Stimulated activated CD8-positive, alpha-beta memory T cell treated with anti-CD3 and anti-CD28 coated beads, Interleukin-2, amount 100 ng/mL, for 1 hour (primary cell): ENCODE results near the gene GMDS.

Source experiments
- DNase-seq, 2 donors: peaks; one replicate each; pipeline ENCODE4 v3.0.0-alpha.2; 2020; ENCODE audit warnings: low read depth in 2 of 2

GMDS gene

DNA sequence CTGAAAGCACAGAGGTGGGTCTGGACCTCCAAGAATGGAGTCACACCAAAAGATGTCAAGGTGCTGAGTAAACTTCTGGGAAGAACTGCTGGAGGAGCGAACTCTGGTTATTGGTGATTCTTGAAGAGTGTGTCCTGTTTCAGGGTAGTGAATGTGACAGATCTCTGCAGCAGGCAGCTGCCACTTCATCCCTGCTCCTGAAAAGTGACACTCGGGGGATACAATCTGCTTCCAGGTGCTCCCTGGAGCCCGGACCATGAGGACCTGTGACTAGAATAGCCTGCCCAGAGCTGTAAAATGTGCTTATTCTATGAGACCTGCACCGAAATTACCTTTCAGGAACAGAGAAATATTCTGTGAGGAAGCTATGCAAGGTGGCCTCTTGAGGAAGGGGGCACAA, 444.6 kb downstream of the GMDS start:
- no peak for DNase-seq

DNA sequence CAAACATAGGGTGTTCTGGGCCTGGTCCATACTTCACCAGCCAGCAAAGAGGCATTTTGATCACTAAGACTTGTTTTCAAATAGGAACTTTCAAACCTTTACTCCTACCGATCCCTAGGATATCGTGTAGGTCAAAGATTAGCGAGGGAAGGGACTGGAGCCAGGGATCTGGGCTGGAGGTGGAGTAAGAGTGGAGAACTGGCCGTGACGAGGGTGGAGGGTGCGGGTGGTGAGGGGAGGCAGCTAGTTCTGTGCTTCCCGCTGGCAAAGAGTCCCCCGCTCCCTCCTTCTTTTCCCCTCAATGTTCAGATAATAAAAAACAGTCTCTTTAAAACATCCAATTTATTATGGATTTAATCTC, 446.5 kb downstream of the GMDS start:
- no peak for DNase-seq

GRCh38 chr6:1798303-1798964, 447.0 kb downstream of the GMDS start:
- DNase-seq, result no peak

GRCh38 chr6:1797801-1798200, 447.6 kb downstream of the GMDS start:
- DNase-seq, result no peak

DNA sequence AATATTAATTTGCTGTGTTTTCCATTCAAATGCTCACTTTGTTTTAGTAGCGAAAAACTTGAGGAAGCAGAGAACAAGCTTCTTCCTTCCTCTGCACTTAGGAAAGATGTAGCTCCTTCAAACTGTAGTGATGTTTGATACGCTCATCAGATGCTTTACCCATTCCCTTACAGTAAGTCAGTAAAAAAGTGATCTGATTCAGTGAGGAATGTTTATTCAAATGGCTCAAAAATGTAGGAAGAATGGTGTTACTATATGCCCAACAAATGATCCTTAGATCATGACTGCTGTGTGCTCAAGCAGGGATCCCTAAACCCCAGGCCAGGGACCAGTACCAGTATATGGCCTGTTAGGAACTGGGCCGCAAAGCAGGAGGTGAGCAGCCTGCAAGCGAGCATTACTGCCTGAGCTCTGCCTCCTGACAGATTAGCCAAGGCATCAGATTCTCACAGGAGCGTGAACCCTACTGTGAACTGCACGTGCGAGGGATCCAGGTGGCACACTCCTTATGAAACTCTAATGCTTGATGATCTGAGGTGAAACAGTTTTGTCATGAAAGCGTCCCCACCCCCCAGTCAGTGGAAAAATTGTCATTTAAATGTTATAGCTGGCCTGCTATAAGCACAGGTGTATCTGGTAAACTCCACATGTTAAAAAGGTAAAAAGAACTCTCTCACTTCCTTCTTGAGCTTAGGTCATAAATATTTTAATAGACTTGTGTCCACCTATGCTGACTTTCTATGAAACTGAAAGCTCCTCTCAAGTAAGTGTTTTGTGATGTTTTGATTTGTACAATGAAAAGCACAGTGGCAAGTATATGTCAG, 448.5 kb downstream of the GMDS start:
- no peak for DNase-seq

- no peak for DNase-seq
Measured at GRCh38 chr6:1795910-1796309, 449.5 kb downstream of the GMDS start.

DNA sequence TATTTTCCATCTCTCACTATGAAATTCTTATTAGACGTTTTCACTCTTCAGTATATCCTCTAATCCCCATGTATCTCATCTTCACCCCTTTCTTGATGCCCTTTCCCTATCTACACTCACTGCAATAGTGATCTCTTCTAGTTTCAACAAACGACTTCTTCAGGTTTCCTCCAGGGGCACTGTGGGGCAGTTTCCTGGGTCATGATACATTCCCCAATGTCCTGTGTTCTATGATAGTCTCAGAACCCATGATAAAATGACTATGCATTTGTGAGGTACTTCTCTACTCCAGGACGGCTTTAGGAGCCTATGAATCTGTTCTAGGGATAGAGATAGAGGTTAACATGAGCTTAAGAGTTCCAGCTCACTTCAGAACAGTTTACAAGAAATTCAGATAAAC, 452.4 kb downstream of the GMDS start:
- no peak for DNase-seq

DNA sequence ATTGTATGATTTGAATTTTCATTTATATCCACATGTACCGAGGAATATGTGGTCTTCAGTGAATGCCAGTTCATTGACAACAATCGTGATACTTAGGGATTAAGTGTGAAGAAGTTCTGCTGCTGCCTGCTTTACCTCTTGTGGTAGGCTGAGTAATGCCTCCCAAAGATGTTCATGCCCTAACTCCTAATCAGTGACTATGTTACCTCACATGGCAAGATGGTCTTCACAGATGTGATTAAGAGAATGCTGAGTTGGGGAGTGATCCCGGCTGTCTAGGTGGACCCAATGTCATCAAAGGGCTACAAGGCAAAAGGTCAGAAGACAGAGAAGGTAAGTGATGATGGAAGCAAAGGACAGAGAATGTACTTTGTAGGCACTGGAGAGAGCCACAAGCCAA, 454.7 kb downstream of the GMDS start:
- DNase-seq, result no peak

DNA sequence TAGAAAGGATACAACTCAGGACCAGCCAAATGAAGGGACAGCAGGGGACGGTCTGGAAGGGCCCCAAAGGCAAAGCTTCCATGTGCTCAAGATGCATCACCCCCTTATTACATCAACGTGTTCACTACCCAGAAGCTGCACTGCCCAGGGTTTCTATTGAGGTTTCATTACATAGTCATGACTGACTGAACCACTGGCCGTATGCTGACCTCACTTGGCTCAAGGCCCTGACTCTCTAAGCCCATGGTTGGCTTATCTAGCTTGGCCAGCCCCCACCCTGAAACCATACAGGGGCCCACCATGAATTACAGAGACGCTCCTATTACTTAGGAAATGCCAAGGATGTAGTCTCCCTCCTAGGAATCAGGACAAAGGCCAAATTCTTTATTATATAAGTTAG, 456.3 kb downstream of the GMDS start:
- no peak for DNase-seq

DNA sequence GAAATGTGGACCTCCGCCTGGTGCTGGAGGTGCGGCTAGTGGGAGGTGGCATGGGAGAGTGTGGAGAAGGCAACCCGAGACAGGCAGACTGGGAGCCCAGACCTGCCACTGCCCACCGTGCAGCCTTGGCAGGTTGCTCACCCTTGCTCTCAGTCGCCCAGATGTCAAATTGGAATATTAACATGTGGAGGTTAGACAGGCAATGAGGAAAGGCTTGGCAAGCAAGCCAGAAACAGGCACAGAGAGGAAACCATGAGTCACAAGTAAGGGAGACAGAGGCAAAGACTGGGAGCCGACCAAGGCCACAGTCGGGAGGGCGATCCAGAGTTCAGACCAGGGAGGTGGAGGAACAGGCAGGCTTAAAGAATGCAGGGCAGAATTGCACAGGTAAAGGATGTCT, 457.5 kb downstream of the GMDS start:
- no peak for DNase-seq

GRCh38 chr6:1786455-1787453, 458.7 kb downstream of the GMDS start:
- no peak for DNase-seq

DNA sequence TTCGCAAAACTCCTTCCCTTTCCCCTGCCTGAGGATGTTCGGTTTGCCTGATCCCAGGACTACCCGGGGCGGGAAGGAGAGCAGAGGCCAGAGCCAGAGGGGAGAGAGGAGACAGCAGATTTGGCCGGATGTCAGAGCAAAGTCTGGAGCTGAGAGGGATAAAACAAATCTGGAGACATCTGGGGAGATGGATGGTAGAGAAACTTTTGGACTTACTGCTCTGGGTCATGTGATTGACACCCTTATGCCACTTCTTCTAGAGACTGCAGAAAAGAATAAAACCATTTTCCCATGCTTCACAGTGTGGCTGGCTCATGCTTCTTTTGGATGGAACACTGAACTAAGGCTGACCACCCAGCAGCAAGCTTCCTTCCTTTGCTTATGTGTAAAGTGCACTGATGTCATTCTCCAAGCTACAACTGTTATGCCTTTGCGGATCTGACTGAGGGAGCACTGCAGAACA, 461.0 kb downstream of the GMDS start:
- no peak for DNase-seq

DNA sequence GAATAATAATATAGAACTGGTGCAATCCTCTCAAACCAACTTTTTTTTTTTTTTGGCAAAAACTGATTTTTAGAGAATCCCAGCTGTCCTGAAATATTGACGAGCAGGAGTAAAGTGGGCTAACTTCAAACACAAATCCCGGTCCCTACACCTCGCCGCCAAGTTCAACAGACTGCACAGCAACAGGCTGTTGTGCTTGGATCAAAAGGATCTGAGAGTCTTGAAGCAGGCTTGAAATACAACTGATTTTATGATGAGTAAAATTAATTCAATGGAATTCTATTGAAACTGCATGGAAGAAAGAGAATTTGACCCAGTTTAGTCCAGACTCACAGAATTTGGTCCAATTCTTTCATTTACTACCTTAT, 463.6 kb downstream of the GMDS start:
- DNase-seq, result no peak

GRCh38 chr6:1781152-1781816, 464.1 kb downstream of the GMDS start:
- DNase-seq, result no peak

GRCh38 chr6:1780251-1780867, 465.0 kb downstream of the GMDS start:
- DNase-seq, result no peak

DNA sequence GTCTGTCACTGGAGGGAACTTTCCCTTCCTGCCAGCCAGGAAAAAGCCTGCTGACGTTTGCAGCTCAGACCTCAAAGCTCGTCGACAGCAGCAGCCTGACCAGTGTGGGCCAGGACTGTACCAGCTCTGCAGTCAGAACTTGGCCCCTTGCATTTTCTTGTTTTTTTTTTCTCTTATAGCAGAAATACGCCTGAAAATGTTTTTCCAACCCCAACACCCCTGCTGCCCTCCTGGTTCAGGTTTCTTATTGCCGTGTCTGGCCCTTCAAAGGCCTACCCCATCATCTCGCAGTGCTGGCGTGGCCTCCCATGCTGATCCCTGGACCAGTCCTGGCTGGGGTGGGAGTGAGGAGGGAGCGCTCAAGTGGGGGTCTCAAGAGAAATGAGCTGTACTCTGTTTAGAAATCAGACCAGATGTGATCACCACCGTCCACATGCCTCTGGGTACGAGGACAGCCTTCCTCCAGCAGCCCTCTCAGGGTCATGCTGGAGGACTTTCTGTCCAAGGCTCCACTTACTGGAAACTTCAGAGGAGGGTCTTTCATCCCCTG, 466.6 kb downstream of the GMDS start:
- DNase-seq, result no peak

DNA sequence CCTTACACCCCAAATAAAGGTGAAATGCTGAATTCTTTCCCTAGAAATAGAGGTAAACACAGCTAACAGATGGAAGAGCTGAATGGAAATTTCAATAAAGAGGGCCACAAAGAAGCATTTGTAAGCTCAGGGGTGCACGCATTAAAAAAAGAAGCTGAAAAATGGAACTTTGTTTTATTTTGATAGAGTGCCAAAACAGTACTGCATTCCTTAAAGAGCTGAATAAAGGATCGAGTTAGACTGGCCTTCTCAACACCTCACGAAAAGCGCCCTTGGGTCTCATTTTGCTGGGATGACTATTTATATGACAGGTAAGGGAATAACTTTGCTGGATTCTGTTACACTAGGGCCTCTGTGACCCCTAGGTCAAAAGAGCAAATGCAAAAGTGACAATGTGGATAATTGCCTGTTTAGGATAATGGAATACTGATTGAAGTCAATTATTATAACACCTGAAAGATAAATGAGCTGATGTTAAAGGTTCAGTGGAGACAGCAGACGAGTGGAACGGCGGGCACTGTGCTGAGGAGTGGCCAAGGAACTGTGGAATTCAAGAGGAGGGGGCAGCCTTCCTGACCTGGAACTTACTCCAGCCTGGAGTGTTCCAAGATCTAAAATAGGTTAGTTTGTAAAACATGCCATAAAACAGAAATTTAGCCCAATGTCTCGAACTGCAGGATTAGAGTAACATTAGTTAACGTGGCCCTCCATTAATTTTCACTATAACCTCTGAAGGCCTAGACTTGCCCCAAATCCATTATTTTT, 467.3 kb downstream of the GMDS start:
- DNase-seq, result no peak

DNA sequence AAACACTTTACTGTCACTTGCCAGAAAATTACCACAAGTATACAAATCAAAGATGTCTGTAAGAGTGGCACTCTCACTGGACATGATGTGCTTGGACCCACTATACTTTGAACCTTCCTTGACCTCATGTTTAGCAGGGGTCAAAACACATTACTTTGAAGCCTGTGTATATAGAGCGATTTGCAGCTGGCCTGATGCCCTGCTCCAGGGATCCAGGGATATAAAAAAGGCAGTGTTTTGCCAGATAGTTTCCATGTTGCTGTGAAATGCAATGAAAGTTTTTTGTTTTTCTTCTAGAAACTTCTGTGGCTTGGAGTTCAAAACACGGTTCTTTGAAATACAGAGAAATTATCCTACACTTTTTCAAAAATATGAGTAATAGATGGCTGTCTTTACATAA, 470.0 kb downstream of the GMDS start:
- DNase-seq, result no peak

- no peak for DNase-seq
Measured at GRCh38 chr6:1774226-1774915, 471.0 kb downstream of the GMDS start.

- DNase-seq, result no peak
Measured at GRCh38 chr6:1773700-1774099, 471.7 kb downstream of the GMDS start.
